Measurements from ENCODE around the gene CCDC40.

DNA sequence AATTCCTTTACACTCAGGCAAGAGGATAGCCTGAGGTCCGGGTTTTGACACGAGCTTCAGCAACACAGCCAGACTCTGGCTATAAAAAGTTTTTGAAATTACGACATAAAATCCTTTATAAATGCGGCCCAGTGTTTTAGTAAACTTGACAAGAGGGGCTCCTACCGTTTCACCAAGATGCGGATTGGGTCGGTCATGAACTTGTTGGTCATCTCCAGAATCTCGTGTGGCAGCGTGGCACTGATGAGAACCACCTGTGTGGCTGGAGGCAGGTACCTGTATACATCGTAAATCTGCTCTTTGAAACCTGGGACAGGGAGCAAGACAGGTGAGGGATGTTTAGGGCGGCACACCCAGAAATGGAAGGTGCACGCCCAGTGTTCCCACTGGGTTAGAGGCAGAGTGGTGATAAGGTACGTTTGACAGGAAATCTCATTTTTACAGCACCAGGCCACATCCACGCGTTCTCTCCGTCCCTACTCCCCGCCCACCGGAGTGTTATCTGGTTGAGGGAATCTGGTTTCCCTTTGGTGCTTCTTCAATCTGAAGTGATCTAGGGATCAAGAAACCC, 102.5 kb downstream of the CCDC40 start:
- TF ChIP-seq, protein P1, sequence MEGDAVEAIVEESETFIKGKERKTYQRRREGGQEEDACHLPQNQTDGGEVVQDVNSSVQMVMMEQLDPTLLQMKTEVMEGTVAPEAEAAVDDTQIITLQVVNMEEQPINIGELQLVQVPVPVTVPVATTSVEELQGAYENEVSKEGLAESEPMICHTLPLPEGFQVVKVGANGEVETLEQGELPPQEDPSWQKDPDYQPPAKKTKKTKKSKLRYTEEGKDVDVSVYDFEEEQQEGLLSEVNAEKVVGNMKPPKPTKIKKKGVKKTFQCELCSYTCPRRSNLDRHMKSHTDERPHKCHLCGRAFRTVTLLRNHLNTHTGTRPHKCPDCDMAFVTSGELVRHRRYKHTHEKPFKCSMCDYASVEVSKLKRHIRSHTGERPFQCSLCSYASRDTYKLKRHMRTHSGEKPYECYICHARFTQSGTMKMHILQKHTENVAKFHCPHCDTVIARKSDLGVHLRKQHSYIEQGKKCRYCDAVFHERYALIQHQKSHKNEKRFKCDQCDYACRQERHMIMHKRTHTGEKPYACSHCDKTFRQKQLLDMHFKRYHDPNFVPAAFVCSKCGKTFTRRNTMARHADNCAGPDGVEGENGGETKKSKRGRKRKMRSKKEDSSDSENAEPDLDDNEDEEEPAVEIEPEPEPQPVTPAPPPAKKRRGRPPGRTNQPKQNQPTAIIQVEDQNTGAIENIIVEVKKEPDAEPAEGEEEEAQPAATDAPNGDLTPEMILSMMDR (IDR thresholded peaks at IDR 0.05), result no peak
- TF ChIP-seq POLR2A (IDR thresholded peaks at IDR 0.05), result no peak
- TF ChIP-seq EP300 (IDR thresholded peaks at IDR 0.05), result no peak

All from stomach (tissue), 4 donors.